Activated CD4-positive, alpha-beta T cell treated with anti-CD3 and anti-CD28 coated beads, Interleukin-2, amount 50 U/mL, for 16 hours (primary cell): ENCODE results near the gene STUM.

ENCODE experiments used
- DNase-seq: peaks from one replicate; pipeline ENCODE4 v3.0.0-alpha.2; 2020

Gene STUM

GRCh38 chr1:226563666-226564065 is 15.1 kb downstream of the STUM start:
- DNase-seq: no peak

- DNase-seq: no peak
Observed at GRCh38 chr1:226565476-226565875, 16.9 kb downstream of the STUM start.

- DNase-seq: no peak
Observed at GRCh38 chr1:226566234-226566633, 17.7 kb downstream of the STUM start.

- DNase-seq: no peak
Observed at GRCh38 chr1:226566760-226567159, 18.2 kb downstream of the STUM start.

- DNase-seq: no peak
Observed at GRCh38 chr1:226568077-226568831, 19.7 kb downstream of the STUM start.

- no peak for DNase-seq
Observed at GRCh38 chr1:226568975-226569741, 20.6 kb downstream of the STUM start.

- no peak for DNase-seq
Observed at GRCh38 chr1:226569879-226570547, 21.4 kb downstream of the STUM start.

- no peak for DNase-seq
Observed at GRCh38 chr1:226571893-226572292, 23.3 kb downstream of the STUM start.

- no peak for DNase-seq
Observed at GRCh38 chr1:226572325-226572726, 23.8 kb downstream of the STUM start.

- no peak for DNase-seq
Observed at GRCh38 chr1:226574044-226574443, 25.5 kb downstream of the STUM start.

GRCh38 chr1:226574591-226575435 is 26.2 kb downstream of the STUM start:
- no peak for DNase-seq

- no peak for DNase-seq
Observed at GRCh38 chr1:226575436-226575720, 26.8 kb downstream of the STUM start.

GRCh38 chr1:226575739-226576378 is 27.3 kb downstream of the STUM start:
- DNase-seq: no peak

GRCh38 chr1:226576601-226577000 is 28.0 kb downstream of the STUM start:
- no peak for DNase-seq

- no peak for DNase-seq
Observed at GRCh38 chr1:226577401-226578180, 29.0 kb downstream of the STUM start.

- no peak for DNase-seq
Observed at GRCh38 chr1:226578946-226579578, 30.5 kb downstream of the STUM start.

- DNase-seq: no peak
Observed at GRCh38 chr1:226579781-226580323, 31.3 kb downstream of the STUM start.

- no peak for DNase-seq
Observed at GRCh38 chr1:226580625-226581270, 32.2 kb downstream of the STUM start.

GRCh38 chr1:226581650-226582330 is 33.2 kb downstream of the STUM start:
- no peak for DNase-seq

- DNase-seq: no peak
Observed at GRCh38 chr1:226582966-226583365, 34.4 kb downstream of the STUM start.
